DND-41 (cell line): Measurements from ENCODE around the gene CEP41.

Experiments used
- EZH2 ChIP-seq: IDR thresholded peaks from 3 replicates; pipeline ENCODE4 v1.6.1; 2012; ENCODE audit warnings: borderline replicate concordance, low read depth, mild to moderate bottlenecking, moderate library complexity, low read length, inconsistent platforms; ENCODE audit not compliant: severe bottlenecking
- TF ChIP-seq, protein P1 (sequence below): IDR thresholded peaks from 2 replicates; pipeline ENCODE4 v1.5.1; 2012; ENCODE audit warnings: borderline replicate concordance, low read length, moderate library complexity, mild to moderate bottlenecking; ENCODE audit not compliant: poor library complexity, severe bottlenecking; ENCODE audit errors: extremely low read depth

DNA sequence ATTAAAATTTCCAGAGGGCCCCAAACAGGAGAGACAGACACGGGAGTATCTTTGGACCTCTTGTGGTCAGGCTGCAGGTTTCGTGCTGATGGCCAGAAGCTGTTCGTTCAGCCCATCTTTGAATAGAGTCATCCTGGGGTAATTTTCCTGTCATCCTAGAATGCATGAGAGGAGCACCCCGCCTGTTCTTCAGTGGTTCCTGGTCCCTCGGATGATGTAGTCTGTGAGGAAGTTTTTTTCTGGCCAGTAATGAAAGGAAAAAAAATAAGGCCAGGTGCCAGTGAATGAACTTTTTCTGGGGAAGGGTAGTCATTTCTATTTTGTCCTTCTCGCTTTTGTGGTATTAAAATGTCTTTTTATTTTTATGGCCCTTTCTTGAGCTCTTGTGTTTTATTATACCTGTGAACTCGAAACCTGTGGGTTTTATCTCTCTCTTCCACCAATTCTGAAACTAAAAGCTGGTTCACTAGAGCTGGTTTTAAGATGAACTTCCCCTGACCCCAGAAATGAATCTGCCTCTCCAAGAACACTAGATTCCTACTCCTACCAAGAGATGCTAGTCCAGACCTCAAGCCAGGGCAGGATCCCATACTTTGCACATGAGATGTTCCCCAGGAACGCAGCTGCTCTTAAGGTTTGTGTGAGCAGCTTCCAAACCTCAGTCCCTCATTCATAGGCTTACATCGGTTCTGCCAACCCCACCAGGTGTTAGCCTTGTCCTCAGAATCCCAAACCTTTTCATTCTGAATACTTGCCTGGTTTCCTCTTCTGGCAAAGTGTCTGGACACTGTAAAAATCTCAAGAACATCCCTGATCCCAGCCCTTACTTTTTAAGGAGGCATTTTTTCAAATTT lies 35.7 kb upstream of the CEP41 start:
- no peak for TF ChIP-seq EZH2
- TF ChIP-seq, protein P1, sequence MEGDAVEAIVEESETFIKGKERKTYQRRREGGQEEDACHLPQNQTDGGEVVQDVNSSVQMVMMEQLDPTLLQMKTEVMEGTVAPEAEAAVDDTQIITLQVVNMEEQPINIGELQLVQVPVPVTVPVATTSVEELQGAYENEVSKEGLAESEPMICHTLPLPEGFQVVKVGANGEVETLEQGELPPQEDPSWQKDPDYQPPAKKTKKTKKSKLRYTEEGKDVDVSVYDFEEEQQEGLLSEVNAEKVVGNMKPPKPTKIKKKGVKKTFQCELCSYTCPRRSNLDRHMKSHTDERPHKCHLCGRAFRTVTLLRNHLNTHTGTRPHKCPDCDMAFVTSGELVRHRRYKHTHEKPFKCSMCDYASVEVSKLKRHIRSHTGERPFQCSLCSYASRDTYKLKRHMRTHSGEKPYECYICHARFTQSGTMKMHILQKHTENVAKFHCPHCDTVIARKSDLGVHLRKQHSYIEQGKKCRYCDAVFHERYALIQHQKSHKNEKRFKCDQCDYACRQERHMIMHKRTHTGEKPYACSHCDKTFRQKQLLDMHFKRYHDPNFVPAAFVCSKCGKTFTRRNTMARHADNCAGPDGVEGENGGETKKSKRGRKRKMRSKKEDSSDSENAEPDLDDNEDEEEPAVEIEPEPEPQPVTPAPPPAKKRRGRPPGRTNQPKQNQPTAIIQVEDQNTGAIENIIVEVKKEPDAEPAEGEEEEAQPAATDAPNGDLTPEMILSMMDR: no peak
